Measurements from ENCODE around the gene GRB2. TPM values are rescaled to one million over a fixed set of nuclear protein-coding genes. Genes with fewer than 3 reads are reported as not detected.

Gene GRB2
- total and polyA plus RNA-seq, 10 of the 15 experiments (the other 5 are each of a cell fraction or from before 2014, with no cell fraction given): 113 to 268 (median 158) TPM

DNA sequence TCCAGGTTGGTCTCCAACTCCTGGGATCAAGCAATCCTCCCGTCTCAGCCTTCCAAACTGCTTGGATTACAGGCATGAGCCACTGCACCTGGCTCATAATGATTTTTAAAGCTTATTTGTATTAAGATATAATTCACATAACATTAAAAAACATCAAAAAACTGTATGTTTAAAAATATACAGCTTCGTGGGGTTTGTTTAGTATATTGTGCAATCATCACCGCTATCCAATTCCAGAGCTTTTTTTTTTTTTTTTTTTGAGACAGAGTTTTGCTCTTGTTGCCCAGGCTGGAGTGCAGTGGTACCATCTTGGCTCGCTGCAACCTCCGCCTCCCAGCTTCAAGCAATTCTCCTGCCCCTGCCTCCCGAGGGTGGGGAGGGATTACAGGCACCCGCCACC lies 105.2 kb downstream of the GRB2 start:
- DNase-seq (ENCODE audit: low read depth, low spot score) (no peak), ATAC-seq (no peak), FAIRE-seq (no peak)
- Histone ChIP-seq H3K27me3 (replicated peaks in 1 of 2; ENCODE audit: control insufficient read depth in 2 of 2, insufficient read depth in 2 of 2, low read length in 1 of 2) (no peaks in the 10 kb centered on the region), H3K9ac (ENCODE audit: control insufficient read depth, insufficient read depth, low read length) (no peak overlapping the region), H3K4me2 (ENCODE audit: control insufficient read depth, insufficient read depth) (no peak overlapping the region), H3K4me3 (no peak overlapping the region), H3K9me3 (replicated peaks; ENCODE audit: control insufficient read depth, insufficient read depth, low read length) (no peaks in the 10 kb centered on the region), H4K20me1 (ENCODE audit: control insufficient read depth, insufficient read depth) (no peaks in the 10 kb centered on the region), H3K27ac (ENCODE audit: control insufficient read depth, insufficient read depth) (no peak overlapping the region), H2AFZ (ENCODE audit: control insufficient read depth, low read depth, low read length) (no peak overlapping the region), H3K79me2 (ENCODE audit: control insufficient read depth, insufficient read depth, low read length) (peaks cover 1% of the 10 kb centered on the region; the same call in 1 of the 2 replicates), H3K36me3 (ENCODE audit: control insufficient read depth in 2 of 2, insufficient read depth in 2 of 2, low read length in 1 of 2) (no peaks in the 10 kb centered on the region), H3K4me1 (ENCODE audit: control insufficient read depth, insufficient read depth, low read length) (peaks cover 29% of the 10 kb centered on the region)
- no TSS peak for BruUV-seq (replicated peaks)
- WGBS (ENCODE audit: insufficient coverage, insufficient replicate concordance, low lambda C conversion rate, missing lambda C conversion rate): 73% methylated on average over 5 of the region's 7 CpGs
- CTCF ChIA-PET: interaction anchor here (0.7 kb wide), 1 partner anchor 16 kb away, joined by 3 read pairs; no protein-coding TSS in a partner anchor
- POLR2A ChIA-PET: interaction anchor here (0.5 to 14.5 kb wide), 4 partner anchors 11 to 81 kb away, joined by 3 to 255 read pairs (median 7); partner anchors contain the start of gene SLC25A19
- no peak for TF ChIP-seq FOXM1 (IDR thresholded peaks at IDR 0.05; ENCODE audit: low read depth, low read length)
- TF ChIP-seq CHD2 (IDR thresholded peaks at IDR 0.05; ENCODE audit: borderline replicate concordance, low read depth, low read length): no peak
- no peak for TF ChIP-seq EP300 (IDR thresholded peaks at IDR 0.05; ENCODE audit: borderline replicate concordance in 1 of 2, control insufficient read depth in 1 of 2, low read depth in 2 of 2, low read length in 2 of 2)
- TF ChIP-seq YBX1 (IDR thresholded peaks at IDR 0.05): no peak
- no peak for TF ChIP-seq MEF2B (IDR thresholded peaks at IDR 0.05; ENCODE audit: partially characterized antibody, poor library complexity, severe bottlenecking)
- TF ChIP-seq IKZF1 (conservative IDR thresholded peaks at IDR 0.05): no peak
- TF ChIP-seq SMC3 (IDR thresholded peaks at IDR 0.05; ENCODE audit: borderline replicate concordance, low read length): no peak
- TF ChIP-seq, protein P1, sequence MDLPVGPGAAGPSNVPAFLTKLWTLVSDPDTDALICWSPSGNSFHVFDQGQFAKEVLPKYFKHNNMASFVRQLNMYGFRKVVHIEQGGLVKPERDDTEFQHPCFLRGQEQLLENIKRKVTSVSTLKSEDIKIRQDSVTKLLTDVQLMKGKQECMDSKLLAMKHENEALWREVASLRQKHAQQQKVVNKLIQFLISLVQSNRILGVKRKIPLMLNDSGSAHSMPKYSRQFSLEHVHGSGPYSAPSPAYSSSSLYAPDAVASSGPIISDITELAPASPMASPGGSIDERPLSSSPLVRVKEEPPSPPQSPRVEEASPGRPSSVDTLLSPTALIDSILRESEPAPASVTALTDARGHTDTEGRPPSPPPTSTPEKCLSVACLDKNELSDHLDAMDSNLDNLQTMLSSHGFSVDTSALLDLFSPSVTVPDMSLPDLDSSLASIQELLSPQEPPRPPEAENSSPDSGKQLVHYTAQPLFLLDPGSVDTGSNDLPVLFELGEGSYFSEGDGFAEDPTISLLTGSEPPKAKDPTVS (IDR thresholded peaks at IDR 0.05; ENCODE audit: low read depth, low read length): no peak
- no peak for TF ChIP-seq KAT2A (conservative IDR thresholded peaks at IDR 0.05; ENCODE audit: control insufficient read depth, low read depth, low read length)
- TF ChIP-seq GABPA (IDR thresholded peaks at IDR 0.05; ENCODE audit: low read depth): no peak
- TF ChIP-seq CBX5 (IDR thresholded peaks at IDR 0.05; ENCODE audit: low read depth): no peak
- no peak for TF ChIP-seq KDM1A (IDR thresholded peaks at IDR 0.05; ENCODE audit: borderline replicate concordance)
- TF ChIP-seq, protein P2, sequence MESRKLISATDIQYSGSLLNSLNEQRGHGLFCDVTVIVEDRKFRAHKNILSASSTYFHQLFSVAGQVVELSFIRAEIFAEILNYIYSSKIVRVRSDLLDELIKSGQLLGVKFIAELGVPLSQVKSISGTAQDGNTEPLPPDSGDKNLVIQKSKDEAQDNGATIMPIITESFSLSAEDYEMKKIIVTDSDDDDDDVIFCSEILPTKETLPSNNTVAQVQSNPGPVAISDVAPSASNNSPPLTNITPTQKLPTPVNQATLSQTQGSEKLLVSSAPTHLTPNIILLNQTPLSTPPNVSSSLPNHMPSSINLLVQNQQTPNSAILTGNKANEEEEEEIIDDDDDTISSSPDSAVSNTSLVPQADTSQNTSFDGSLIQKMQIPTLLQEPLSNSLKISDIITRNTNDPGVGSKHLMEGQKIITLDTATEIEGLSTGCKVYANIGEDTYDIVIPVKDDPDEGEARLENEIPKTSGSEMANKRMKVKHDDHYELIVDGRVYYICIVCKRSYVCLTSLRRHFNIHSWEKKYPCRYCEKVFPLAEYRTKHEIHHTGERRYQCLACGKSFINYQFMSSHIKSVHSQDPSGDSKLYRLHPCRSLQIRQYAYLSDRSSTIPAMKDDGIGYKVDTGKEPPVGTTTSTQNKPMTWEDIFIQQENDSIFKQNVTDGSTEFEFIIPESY (IDR thresholded peaks at IDR 0.05): no peak
- intact Hi-C loops (cut with micrococcal nuclease; ENCODE audit: unreplicated experiment): no loop called here
- RAD21 ChIA-PET (ENCODE audit: unreplicated experiment): interaction anchor here (13.2 kb wide), 1 partner anchor 19 kb away, joined by 364 read pairs; no protein-coding TSS in a partner anchor
- in situ Hi-C loops (cut with MboI): no loop called here
- SMC1A ChIA-PET (ENCODE audit: uncharacterized antibody, unreplicated experiment): interaction anchor here (0.8 to 13.6 kb wide), 4 partner anchors 9 to 47 kb away, joined by 3 to 243 read pairs (median 34); partner anchors contain the start of gene SLC25A19

Data from GM12878 (cell line).